HL-60 (cell line): Measurements from ENCODE around the gene NUP62.

Experiments used
- DNase-seq, 2 experiments: peaks; one replicate each; pipeline ENCODE4 v3.0.0-alpha.2; 2010 to 2020; ENCODE audit warnings: low read depth in 1 of 2, low spot score in 1 of 2
- H3K27ac ChIP-seq: fragments of 250-450 bp; sonication (Bioruptor Pico); replicated peaks from 2 replicates; pipeline ENCODE4 v1.5.1; 2020; ENCODE audit warnings: mild to moderate bottlenecking, moderate library complexity
- H3K27me3 ChIP-seq: fragments of 250-450 bp; sonication (Bioruptor Pico); 2 replicates; pipeline ENCODE4 v1.5.1; 2021; ENCODE audit warnings: mild to moderate bottlenecking, moderate library complexity; ENCODE audit not compliant: insufficient read depth, poor library complexity, severe bottlenecking
- H3K4me3 ChIP-seq: replicated peaks from 2 replicates; pipeline ENCODE4 v1.5.1; 2011; ENCODE audit warnings: mild to moderate bottlenecking, control low read depth, low read length; ENCODE audit not compliant: insufficient read depth
- CTCF ChIP-seq: IDR thresholded peaks from one replicate; pipeline ENCODE4 v1.5.1; 2011; ENCODE audit warnings: low read length, control low read depth, inconsistent platforms; ENCODE audit not compliant: insufficient read depth
- GABPA ChIP-seq: IDR thresholded peaks from 2 replicates; pipeline ENCODE4 v1.6.1; 2012; ENCODE audit warnings: low read depth
- POLR2AphosphoS5 ChIP-seq: IDR thresholded peaks from 2 replicates; pipeline ENCODE4 v1.6.1; 2012; ENCODE audit warnings: low read depth
- REST ChIP-seq: IDR thresholded peaks from 2 replicates; pipeline ENCODE4 v1.6.1; 2012; ENCODE audit warnings: low read depth; ENCODE audit not compliant: insufficient replicate concordance
- SPI1 ChIP-seq: IDR thresholded peaks from 2 replicates; pipeline ENCODE4 v1.6.1; 2012; ENCODE audit warnings: low read depth, mild to moderate bottlenecking, borderline replicate concordance

The NUP62 gene

GRCh38 chr19:49862391-49863253, 66.7 kb downstream of the NUP62 start:
- no peak overlapping the region for H3K4me3 ChIP-seq
- H3K27ac ChIP-seq: no peak overlapping the region
- DNase-seq: no peak
- TF ChIP-seq GABPA: no peak
- no peak for TF ChIP-seq POLR2AphosphoS5
- no peaks in the 10 kb centered on the region for H3K27me3 ChIP-seq

- no peak overlapping the region for H3K4me3 ChIP-seq
- no peak for DNase-seq
- no peak for TF ChIP-seq REST
- no peak for TF ChIP-seq CTCF
- H3K27ac ChIP-seq: no peak overlapping the region
- no peaks in the 10 kb centered on the region for H3K27me3 ChIP-seq
These were observed 67.5 kb downstream of the NUP62 start for GRCh38 chr19:49861541-49862378.

GRCh38 chr19:49861107-49861506, 68.2 kb downstream of the NUP62 start:
- TF ChIP-seq SPI1: no peak
- peak; percentile 12; the same call in 1 of the 2 replicates for TF ChIP-seq POLR2AphosphoS5
- DNase-seq: no peak
- no peak overlapping the region for H3K4me3 ChIP-seq
- H3K27me3 ChIP-seq: no peaks in the 10 kb centered on the region
- H3K27ac ChIP-seq: no peak overlapping the region

GRCh38 chr19:49860336-49861102, 68.8 kb downstream of the NUP62 start:
- no peak overlapping the region for H3K27ac ChIP-seq
- no peak for DNase-seq
- H3K4me3 ChIP-seq: no peak overlapping the region
- TF ChIP-seq POLR2AphosphoS5: 0 out of 2 replicates have a peak, but pooled peaks have one; percentile 0
- no peak for TF ChIP-seq GABPA
- H3K27me3 ChIP-seq: no peaks in the 10 kb centered on the region

- no peak overlapping the region for H3K27ac ChIP-seq
- TF ChIP-seq GABPA: no peak
- TF ChIP-seq POLR2AphosphoS5: peak; percentile 28
- no peak for TF ChIP-seq CTCF
These were observed 69.5 kb downstream of the NUP62 start for GRCh38 chr19:49859682-49860335.

More at GRCh38 chr19:49859682-49860335, 69.5 kb downstream of the NUP62 start:
- DNase-seq: no peak
- Histone ChIP-seq H3K4me3 (no peak overlapping the region), H3K27me3 (no peaks in the 10 kb centered on the region)
